ENCODE measurements around the gene EPM2A.

EPM2A gene

DNA sequence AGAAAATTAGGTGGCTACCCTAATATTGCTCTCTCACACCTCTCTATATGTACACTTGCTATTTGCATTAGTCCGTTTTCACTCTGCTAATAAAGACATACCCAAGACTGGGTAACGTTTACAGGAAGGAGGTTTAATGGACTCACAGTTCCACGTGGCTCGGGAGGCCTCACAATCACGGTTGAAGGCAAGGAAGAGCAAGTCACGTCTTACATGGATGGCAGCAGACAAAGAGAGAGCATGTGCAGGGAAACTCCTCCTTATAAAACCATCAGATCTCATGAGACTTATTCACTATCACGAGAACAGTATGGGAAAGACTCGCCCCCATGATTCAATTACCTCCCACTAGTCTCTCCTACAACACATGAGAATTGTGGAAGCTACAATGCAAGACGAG, 53.4 kb downstream of the EPM2A start:
- in situ Hi-C loops (cut with MboI; ENCODE audit: low sequenced_read_pairs): no loop called here

DNA sequence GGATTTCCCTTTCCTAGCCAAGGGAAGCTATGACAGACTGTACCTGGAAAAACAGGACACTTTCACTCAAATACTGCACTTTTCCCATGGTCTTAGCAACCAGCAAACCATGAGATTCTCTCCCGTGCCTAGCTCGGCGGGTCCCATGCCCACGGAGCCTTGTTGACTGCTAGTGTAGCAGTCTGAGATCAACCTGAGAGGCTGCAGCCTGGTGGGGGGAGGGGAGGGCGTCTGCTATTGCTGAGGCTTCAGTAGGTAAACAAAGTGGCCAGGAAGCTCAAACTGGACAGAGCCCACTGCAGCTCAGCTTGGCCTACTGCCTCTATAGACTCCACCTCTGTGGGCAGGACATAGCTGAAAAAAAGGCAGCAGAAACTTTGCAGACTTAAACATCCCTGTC, 61.8 kb downstream of the EPM2A start:
- in situ Hi-C loops (cut with MboI; ENCODE audit: low sequenced_read_pairs): no loop called here

- in situ Hi-C loops (cut with MboI; ENCODE audit: low sequenced_read_pairs): no loop called here
Measured at GRCh38 chr6:145670311-145670710, 65.0 kb downstream of the EPM2A start.

DNA sequence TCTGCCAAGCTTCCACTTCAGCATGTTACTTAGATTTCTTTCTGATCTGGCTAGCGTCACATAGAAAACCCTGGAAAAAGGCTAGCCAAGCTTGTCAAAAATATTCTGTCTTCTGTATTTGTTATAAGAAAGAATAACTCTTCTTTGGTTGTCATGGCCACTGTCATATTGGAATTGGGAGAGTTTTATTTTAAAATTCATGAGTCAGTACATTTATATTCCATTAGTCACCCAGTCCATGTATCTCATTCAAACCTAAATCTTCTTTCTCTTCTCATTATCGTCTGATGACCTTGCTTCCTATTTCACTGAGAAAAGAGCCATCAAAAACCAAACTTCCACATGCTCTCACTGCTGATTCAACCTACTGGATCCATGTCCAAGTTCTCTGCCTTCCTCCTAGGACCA, 65.7 kb downstream of the EPM2A start:
- in situ Hi-C loops (cut with MboI; ENCODE audit: low sequenced_read_pairs): no loop called here

DNA sequence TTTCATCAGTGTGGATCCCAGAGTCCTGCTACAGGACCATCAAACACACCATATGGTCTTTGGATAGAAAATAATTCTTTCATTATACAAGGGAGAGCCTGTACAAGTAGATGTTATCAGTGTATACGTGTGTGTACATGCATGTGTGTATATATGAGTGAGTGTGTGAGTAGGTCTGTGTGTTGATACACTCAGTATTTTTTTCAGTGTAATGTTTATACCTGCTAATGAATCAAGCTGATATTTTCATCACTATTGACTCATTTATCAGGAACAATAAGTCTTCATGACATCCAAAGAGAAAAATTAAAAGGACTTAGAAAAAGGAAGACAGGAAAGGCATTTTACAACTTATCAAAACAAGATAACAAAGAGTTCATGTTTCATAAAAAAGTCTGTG, 66.5 kb downstream of the EPM2A start:
- in situ Hi-C loops (cut with MboI; ENCODE audit: low sequenced_read_pairs): no loop called here

- in situ Hi-C loops (cut with MboI; ENCODE audit: low sequenced_read_pairs): no loop called here
Measured at GRCh38 chr6:145660676-145661075, 74.6 kb downstream of the EPM2A start.

- in situ Hi-C loops (cut with MboI; ENCODE audit: low sequenced_read_pairs): no loop called here
Measured at GRCh38 chr6:145656128-145656527, 79.2 kb downstream of the EPM2A start.

GRCh38 chr6:145652572-145652971, 82.7 kb downstream of the EPM2A start:
- in situ Hi-C loops (cut with MboI; ENCODE audit: low sequenced_read_pairs): no loop called here

GRCh38 chr6:145651988-145652387, 83.3 kb downstream of the EPM2A start:
- in situ Hi-C loops (cut with MboI; ENCODE audit: low sequenced_read_pairs): no loop called here

DNA sequence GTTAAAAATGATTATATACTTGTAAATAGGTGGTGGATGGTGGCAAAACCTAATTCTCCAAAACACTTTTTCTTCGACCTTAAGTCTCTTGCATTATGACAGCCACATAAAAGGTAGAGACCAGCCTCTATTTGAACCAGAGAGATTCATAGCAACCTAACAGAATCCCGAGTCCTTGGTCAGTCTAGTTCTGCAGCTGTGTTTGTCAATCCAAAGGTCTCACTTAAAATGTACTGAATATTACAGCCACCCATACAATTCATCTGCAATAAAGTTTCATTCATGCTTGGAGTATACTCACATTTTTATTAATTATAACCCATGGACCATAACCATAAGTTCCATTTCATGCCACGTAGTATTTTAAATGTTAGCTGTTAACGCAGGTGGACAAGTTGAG, 87.2 kb downstream of the EPM2A start:
- in situ Hi-C loops (cut with MboI; ENCODE audit: low sequenced_read_pairs): no loop called here

GRCh38 chr6:145647602-145648001, 87.7 kb downstream of the EPM2A start:
- in situ Hi-C loops (cut with MboI; ENCODE audit: low sequenced_read_pairs): no loop called here

- in situ Hi-C loops (cut with MboI; ENCODE audit: low sequenced_read_pairs): no loop called here
Measured at GRCh38 chr6:145643760-145644159, 91.6 kb downstream of the EPM2A start.

DNA sequence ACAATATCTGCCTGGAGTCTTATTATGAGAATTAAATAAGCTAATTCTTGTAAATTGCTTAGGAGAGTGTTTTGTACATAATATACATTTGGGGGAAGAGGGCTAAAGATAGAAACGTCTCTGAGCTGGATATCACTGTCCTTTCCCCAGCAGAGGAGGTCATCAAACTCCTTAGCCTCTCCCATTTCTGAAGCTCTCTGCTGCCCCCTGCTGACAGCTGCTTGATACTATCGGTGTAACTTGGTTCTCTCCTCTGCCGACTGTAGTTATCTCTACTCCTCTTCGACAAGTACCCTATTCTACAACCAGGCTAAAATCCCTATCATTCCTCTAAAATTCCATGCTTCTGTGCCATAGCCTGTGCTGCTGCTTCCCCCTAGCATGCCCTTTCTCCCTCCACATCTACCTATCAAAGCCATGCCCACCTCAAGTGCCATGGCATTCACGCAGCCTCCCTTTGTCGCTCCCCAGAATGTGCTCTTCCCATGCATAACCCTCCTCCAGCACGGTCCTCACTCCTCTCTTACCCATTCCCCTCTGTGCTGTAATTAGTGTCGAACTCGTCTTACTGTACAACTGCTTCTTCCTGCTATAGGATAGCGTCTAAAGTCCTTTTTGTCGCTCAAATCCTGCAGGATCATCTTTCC, 101.2 kb downstream of the EPM2A start:
- in situ Hi-C loops (cut with MboI; ENCODE audit: low sequenced_read_pairs): no loop called here

DNA sequence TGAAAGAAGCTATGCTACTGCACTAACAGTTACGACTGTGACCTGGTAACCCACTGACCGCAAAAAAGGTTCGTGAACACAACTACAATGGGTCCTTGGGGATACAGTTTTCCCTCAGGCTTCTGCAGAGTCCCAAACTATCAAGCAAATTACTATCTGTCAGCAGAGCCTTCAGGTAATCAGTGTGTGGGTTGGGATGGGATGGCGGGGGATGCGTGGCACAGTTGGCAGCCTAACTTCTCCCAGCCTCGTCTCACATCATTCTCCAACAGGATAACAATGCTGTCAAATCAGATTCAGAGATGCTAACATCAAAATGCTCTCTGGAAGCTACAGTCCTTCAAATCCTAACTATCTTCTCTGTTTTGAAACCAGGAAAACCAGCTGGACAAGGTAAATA, 102.3 kb downstream of the EPM2A start:
- in situ Hi-C loops (cut with MboI; ENCODE audit: low sequenced_read_pairs): no loop called here

- in situ Hi-C loops (cut with MboI; ENCODE audit: low sequenced_read_pairs): no loop called here
Measured at GRCh38 chr6:145631374-145631773, 103.9 kb downstream of the EPM2A start.

DNA sequence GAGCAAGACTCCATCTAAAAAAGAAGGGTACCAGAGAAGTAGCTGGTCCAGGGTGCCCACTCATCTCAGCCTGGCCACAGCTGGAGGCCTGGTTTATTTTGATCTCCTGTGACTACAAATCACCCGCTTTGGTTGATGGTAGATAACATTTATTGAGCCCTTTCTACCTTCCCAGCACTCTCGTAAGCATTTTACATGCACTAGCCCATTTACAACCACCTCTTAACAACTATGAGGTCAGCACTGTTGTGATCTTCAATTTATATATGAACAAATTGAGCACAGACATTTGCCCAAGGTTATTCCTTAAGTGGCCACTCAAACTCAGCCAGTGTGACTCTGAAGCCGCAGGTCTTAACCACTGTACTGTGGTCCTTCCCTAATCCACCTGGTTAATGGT, 104.7 kb downstream of the EPM2A start:
- in situ Hi-C loops (cut with MboI; ENCODE audit: low sequenced_read_pairs): no loop called here

DNA sequence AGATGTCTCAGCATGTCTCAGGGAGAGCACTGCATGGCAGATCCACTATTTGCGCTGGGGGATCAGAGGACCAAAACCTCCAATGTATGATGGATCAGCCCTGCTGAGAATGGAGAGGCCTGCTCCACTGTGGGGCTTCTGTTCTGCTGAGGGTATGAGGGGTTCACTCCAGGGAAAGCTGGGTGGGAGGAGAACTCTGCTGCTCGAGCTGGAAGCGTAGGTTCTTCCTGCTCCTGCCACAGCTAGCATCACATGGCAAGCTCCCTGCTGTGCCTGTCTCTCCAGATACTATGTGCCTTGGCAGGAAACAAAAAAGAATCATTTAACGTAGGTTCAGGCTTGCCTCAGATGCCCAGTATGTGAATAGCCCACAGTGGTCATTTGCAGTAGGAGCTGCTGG, 105.8 kb downstream of the EPM2A start:
- in situ Hi-C loops (cut with MboI; ENCODE audit: low sequenced_read_pairs): no loop called here

- in situ Hi-C loops (cut with MboI; ENCODE audit: low sequenced_read_pairs): no loop called here
Measured at GRCh38 chr6:145627451-145627850, 107.9 kb downstream of the EPM2A start.

- in situ Hi-C loops (cut with MboI; ENCODE audit: low sequenced_read_pairs): no loop called here
Measured at GRCh38 chr6:145626857-145627256, 108.5 kb downstream of the EPM2A start.

DNA sequence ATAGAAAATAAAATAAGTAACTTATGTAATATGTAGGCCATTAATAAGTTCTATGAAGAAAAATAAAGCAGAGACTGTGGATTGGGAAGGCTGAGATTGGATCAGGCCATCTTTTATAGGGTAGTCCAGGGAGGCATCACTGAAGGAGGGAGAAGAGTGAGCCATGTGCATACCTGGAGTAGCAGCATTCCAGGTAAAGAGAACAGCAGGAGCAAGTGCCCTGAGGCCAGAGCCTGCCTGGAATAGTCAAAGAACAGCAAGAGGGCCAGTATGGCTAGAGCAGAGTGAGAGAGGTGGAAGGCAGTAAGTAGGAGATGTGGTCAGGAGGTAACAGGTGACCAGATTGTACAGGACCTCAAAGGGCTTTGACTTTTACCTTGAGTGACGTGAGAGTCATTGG, 112.1 kb downstream of the EPM2A start:
- in situ Hi-C loops (cut with MboI; ENCODE audit: low sequenced_read_pairs): no loop called here

- in situ Hi-C loops (cut with MboI; ENCODE audit: low sequenced_read_pairs): no loop called here
Measured at GRCh38 chr6:145621776-145622175, 113.5 kb downstream of the EPM2A start.

DNA sequence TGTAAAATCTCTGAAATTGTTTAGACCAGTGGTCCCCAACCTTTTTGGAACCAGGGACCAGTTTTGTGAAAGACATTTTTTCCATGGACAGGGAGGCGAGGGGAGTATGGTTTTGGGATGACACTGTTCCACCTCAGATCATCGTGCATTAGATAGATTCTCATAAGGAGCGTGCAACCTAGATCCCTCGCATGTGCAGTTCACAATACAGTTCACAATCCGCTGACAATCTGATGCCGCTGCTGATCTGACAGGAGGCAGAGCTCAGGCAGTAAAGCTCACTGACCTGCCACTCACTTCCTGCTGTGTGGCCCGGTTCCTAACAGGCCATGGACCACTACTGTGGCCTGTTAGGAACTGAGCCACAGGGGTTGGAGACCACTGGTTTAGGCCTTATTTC, 115.2 kb downstream of the EPM2A start:
- in situ Hi-C loops (cut with MboI; ENCODE audit: low sequenced_read_pairs): no loop called here

- in situ Hi-C loops (cut with MboI; ENCODE audit: low sequenced_read_pairs): no loop called here
Measured at GRCh38 chr6:145609521-145609920, 125.8 kb downstream of the EPM2A start.
